Esophagus muscularis mucosa (tissue), 3 donors: Measurements from ENCODE around the gene VSTM2B.

Source experiments
- CTCF ChIP-seq, 3 experiments: fragments of 200-600 bp in 2 of 3; fragments of 450-650 bp in 1 of 3; sonication (generic) in 2 of 3; IDR thresholded peaks; one replicate each; pipeline ENCODE4 v1.5.1; 2017 to 2019; ENCODE audit warnings: antibody characterized with exemption in 3 of 3, mild to moderate bottlenecking in 2 of 3, moderate library complexity in 1 of 3
- POLR2AphosphoS5 ChIP-seq, 2 donors: sonication (generic); formaldehyde crosslinking; IDR thresholded peaks; one replicate each; pipeline ENCODE4 v1.6.1; 2017; ENCODE audit warnings: antibody characterized with exemption in 2 of 2

- TF ChIP-seq POLR2AphosphoS5 (IDR thresholded peaks at IDR 0.05) (no peak), CTCF (IDR thresholded peaks at IDR 0.05) (no peak)
Measured at GRCh38 chr19:29484876-29485275, 40.9 kb upstream of the VSTM2B start.
